Epithelial cell of esophagus (primary cell): ENCODE results near the gene LYPD1.

Experiments
- DNase-seq: peaks from one replicate; pipeline ENCODE4 v3.0.0; 2010; ENCODE audit warnings: low read depth
- H3K4me3 ChIP-seq: 2 replicates; pipeline ENCODE4 v1.5.1; 2011; ENCODE audit warnings: mild to moderate bottlenecking, low read length, control low read depth
- TF ChIP-seq, protein P1 (sequence below): IDR thresholded peaks from 2 replicates; pipeline ENCODE4 v1.5.1; 2011; ENCODE audit warnings: low read depth, mild to moderate bottlenecking, low read length, control low read depth, inconsistent platforms; ENCODE audit not compliant: insufficient read depth; ENCODE audit errors: missing control alignments

The LYPD1 gene

DNA sequence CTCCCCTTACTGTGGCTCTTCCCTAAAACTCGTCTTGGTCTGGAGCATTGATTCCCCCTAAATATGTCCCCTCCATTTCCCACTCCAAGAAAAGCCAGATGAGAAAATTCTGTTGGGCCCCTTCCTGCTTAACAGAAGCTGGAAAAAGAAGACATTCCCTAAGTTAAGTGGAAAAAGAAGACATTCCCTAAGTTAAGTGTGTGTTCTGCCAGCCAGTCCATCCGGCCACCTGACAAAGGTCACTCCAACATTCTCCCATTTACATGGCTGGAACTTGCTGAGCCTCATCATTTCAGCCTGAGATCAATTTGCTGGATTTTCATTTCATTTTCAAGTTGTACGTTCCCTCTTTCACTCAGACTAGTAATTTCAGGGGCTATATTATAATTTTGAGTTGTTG is 52.0 kb downstream of the LYPD1 start:
- TF ChIP-seq, protein P1, sequence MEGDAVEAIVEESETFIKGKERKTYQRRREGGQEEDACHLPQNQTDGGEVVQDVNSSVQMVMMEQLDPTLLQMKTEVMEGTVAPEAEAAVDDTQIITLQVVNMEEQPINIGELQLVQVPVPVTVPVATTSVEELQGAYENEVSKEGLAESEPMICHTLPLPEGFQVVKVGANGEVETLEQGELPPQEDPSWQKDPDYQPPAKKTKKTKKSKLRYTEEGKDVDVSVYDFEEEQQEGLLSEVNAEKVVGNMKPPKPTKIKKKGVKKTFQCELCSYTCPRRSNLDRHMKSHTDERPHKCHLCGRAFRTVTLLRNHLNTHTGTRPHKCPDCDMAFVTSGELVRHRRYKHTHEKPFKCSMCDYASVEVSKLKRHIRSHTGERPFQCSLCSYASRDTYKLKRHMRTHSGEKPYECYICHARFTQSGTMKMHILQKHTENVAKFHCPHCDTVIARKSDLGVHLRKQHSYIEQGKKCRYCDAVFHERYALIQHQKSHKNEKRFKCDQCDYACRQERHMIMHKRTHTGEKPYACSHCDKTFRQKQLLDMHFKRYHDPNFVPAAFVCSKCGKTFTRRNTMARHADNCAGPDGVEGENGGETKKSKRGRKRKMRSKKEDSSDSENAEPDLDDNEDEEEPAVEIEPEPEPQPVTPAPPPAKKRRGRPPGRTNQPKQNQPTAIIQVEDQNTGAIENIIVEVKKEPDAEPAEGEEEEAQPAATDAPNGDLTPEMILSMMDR: no peak
- no peak for DNase-seq
- H3K4me3 ChIP-seq: no peak overlapping the region

DNA sequence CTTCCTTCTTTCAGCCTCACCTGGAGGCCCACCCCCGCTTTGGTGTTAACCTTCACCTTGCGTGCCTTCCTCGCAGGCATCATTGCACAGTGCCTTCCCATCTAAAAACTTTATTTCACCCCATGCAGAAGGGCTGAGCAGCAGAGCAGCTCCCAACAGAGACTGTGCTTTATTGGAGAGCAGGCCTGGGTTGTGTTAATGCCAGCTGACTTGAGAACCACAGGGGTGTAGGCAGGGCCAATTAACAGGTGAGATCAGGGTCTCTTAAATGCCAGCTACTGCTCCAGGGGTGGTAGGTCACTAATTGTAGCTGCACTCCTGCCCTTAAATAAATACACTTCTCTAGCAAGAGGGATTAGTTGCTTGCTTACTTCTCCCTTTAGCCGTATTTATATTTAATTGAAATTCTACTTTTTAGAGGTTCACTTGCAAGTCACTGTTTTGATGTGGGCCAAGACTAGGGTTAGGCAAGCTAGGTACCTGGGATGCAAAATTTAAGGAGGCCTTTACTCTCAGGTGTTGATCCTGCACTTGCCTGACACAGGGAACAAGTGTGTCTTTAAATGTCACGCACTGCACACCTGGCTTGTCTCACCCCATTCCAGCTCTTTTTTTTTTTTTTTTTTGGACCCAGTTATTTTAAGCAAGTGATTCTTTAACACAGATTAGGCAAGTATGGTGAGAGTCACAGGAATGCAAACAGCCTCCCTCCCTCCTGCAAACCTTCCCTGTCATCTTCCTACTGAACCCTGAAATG is 54.5 kb downstream of the LYPD1 start:
- DNase-seq: no peak
- TF ChIP-seq, protein P1: no peak

DNA sequence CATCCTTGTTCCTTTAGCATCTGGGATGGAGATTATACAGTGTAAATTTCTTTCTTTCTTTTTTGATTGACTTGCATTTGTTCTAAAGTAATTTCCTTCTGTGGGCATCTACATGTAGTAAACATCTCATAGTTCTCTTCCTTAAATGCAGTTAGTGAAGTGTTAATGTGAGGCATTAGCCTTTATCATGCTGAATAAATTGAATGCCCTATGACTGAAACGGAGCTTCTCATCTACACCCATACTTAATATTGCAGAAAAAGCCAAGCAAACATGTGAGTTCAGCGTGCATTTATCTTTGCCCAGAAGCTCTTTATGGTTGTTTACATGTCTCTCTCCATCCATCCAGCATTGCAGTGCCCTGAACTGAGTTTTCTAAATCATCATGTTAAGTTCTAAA is 58.3 kb downstream of the LYPD1 start:
- TF ChIP-seq, protein P1: no peak
- no peak for DNase-seq
- no peak overlapping the region for H3K4me3 ChIP-seq

More for the DNA sequence above, 54.5 kb downstream of the LYPD1 start:
- H3K4me3 ChIP-seq: no peak overlapping the region

DNA sequence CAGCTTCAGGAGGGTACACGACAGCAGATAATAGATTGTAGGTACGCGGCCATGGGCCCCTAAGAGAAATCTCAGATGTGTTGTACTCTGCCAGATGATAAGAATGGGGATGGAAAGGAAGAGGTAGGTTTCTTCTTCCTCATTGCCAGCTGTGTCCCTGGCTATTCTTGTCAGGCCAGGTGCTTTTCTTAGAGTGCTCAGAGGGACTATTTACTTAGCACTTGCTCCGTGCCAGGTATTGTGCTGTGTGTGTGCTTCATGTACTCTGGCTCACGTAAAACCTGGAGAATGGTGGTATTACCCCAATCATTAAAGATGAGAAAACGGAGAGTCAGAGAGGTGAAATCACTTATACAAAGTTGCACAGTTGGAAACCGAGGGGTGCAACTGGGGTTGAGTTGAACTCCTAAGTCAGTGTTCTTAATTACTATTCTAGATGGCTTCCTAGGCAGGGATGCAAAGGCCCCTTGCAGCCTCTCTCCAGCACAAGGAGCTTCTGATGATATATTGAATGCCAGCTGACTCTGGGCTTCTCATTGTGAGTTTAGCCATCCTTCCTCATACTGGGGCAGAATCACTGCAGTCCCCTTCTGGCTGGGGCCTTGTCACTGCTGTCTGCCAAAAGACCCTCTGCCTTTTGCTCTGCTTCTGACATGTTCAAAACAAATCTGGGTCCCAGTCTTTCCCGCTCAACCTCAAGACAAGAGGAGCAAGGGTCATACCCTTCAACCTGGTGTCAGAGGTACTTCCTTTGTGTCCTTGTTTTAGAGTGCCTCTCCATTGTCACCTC is 60.7 kb downstream of the LYPD1 start:
- TF ChIP-seq, protein P1: no peak
- DNase-seq: no peak
- H3K4me3 ChIP-seq: no peak overlapping the region

DNA sequence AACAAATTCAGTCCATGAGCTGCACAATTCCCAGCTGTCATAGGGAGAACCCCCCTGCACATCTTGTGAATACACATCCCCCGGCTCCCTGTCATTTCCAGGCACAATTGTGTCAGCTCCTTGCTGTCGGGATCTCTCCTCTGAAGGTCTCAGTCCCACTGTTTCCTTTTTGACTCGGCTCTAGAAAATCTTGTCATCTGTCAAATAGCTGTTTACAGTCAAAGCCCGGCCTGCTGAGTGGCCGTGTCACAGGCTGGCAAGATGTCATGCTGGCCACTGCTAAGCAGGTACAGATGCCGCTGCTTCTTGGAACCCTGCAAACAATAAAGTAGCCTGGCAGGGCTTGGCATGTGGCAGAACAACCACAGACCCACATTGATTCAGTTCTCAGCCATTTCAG is 61.7 kb downstream of the LYPD1 start:
- H3K4me3 ChIP-seq: no peak overlapping the region
- TF ChIP-seq, protein P1: no peak
- no peak for DNase-seq

DNA sequence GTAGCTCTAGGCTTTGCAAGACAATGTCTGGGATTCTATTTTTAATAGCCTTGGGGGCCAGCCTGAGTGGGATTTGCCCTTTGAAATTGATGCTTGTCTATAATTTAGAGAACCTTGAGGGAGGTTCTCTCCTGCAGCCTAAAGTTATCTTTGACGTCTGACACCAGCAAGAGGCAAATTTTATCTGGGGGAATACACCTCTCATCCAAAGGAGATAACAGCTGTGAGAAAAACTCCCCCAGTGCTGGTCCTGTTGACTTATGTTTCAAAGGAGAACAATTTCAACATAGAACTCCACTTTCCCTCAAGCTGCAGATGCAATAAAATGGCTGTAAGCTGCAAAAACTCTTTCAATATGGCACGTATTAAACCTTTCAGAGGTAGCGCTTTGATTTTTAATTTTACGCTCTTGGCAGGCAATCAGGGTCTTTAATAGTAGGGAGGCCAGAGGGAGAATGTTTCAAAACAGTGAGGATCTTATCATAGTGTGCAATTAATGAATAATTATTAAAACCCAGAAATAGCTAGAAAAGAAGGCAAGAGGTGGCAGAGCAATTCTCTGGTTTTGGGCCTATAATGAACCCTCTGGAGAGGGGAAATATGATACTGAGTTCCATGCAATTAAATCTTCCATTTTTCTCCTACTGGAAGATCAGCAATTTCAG is 62.4 kb downstream of the LYPD1 start:
- DNase-seq: no peak
- TF ChIP-seq, protein P1: no peak
- H3K4me3 ChIP-seq: no peak overlapping the region
